K562 (cell line): ENCODE results near the gene MTREX.

Source experiments
- CTCF ChIP-seq, 3 experiments: IDR thresholded peaks in 2 of 3; conservative IDR thresholded peaks in 1 of 3; 2 replicates each; pipeline ENCODE4 v1.5.1; 2011 to 2012; ENCODE audit warnings: low read length in 3 of 3, mild to moderate bottlenecking in 3 of 3, control low read depth in 2 of 3, improper control_type of control experiment in 1 of 3, inconsistent platforms in 1 of 3, low read depth in 1 of 3, mixed read lengths in 1 of 3, moderate library complexity in 1 of 3; ENCODE audit not compliant: insufficient read depth in 2 of 3
- JUNB ChIP-seq: fragments of 450-650 bp; formaldehyde crosslinking; conservative IDR thresholded peaks from 2 replicates; pipeline ENCODE4 v1.4.0; 2020; ENCODE audit warnings: mild to moderate bottlenecking
- KAT2B ChIP-seq: IDR thresholded peaks from one replicate; pipeline ENCODE4 v1.6.1; 2012; ENCODE audit warnings: low read depth, mild to moderate bottlenecking, control low read depth, inconsistent platforms, low read length, moderate library complexity
- MEF2A ChIP-seq: IDR thresholded peaks from 2 replicates; pipeline ENCODE4 v1.6.1; 2011; ENCODE audit warnings: low read depth, mild to moderate bottlenecking, low read length, moderate library complexity; ENCODE audit not compliant: control insufficient read depth
- NR3C1 ChIP-seq: sonication (generic); formaldehyde crosslinking; IDR thresholded peaks from 2 replicates; pipeline ENCODE4 v1.8.1; 2022; ENCODE audit warnings: missing genetic modification reagents
- NRF1 ChIP-seq, 2 experiments: fragments of 450-650 bp; IDR thresholded peaks in 1 of 2; conservative IDR thresholded peaks in 1 of 2; 2 replicates each; pipeline ENCODE4 v1.6.1; 2014; ENCODE audit warnings: mild to moderate bottlenecking in 2 of 2
- POLR2A ChIP-seq: fragments of 450-650 bp; conservative IDR thresholded peaks from 2 replicates; pipeline ENCODE4 v1.6.1; 2016
- ZFX ChIP-seq: sonication (generic); formaldehyde crosslinking; IDR thresholded peaks from 2 replicates; pipeline ENCODE4 v1.8.0; 2022; ENCODE audit warnings: mild to moderate bottlenecking, missing genetic modification reagents, moderate library complexity

GRCh38 chr5:55453211-55453610 lies 145.4 kb downstream of the MTREX start:
- TF ChIP-seq POLR2A (no peak), KAT2B (no peak), JUNB (CRISPR knock-in tag) (no peak), CTCF (IDR thresholded peaks at IDR 0.05 in 2 of 3, conservative IDR thresholded peaks at IDR 0.05 in 1 of 3; ENCODE audit: insufficient read depth in 2 of 3, low read depth in 1 of 3, low read length in 3 of 3) (no peak), NR3C1 (CRISPR knock-in tag) (no peak), NRF1 (conservative IDR thresholded peaks at IDR 0.05 in 1 of 2, IDR thresholded peaks at IDR 0.05 in 1 of 2) (no peak), MEF2A (no peak), ZFX (CRISPR knock-in tag) (no peak)
